CD4-positive, alpha-beta T cell treated with Interleukin-15 for 4 hours (primary cell): ENCODE results near the gene QPCTL.

Source experiments
- DNase-seq: peaks from one replicate; pipeline ENCODE4 v3.0.0-alpha.2; 2020; ENCODE audit warnings: low spot score

The QPCTL gene

GRCh38 chr19:45692187-45693105 is at the start of gene QPCTL:
Gene QPCTL, plus strand, starts transcription at chr19:45692666. Its CDS starts 38 bp downstream, at chr19:45692704.
- peak; percentile 98 for DNase-seq

GRCh38 chr19:45643024-45643926 is 49.2 kb upstream of the QPCTL start:
- peak; percentile 91 for DNase-seq

DNA sequence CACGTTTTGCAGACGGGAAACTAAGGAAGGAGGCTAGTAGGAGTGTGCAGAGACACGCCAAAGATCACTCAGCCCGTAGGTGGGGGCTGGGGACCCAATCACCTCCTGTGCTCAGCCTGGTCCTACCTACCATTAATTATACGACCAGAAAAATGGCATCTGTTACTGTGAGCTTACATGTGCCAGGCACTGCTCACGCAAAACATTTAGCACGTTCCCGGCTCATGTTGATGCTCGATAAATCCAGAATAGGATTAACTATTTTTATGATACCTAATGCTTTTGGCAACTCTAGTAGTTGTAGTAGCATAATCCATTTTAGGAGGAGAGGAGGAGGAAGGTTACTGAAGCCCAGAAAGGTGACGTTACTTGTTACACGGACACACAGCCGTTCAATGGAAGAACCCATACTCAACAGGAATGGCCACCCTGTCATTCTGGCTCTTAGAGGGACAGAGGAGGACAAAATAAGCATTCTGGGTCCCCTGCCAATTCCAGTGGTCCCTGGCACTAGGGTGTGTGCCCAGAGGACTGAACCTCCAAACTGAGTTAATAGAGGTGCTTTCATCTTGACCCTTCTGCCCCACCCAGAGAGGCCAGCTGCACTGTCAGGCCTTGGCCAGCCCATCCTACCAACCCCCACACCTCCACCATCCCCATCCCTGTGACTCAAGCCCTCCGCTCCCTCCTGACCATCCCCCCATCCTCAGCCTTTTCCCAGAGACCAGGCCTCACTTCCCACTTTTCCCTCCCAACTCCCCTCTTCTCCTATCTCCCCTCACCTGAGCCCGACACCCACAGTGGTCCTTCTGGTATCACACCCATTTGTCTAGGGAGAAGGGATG is 48.3 kb upstream of the QPCTL start:
- no peak for DNase-seq

- DNase-seq = no peak
Observed at GRCh38 chr19:45645068-45645630, 47.3 kb upstream of the QPCTL start.

GRCh38 chr19:45645631-45646344 is 46.7 kb upstream of the QPCTL start:
- peak; percentile 89 for DNase-seq

- DNase-seq = no peak
Observed at GRCh38 chr19:45646345-45646698, 46.1 kb upstream of the QPCTL start.

DNA sequence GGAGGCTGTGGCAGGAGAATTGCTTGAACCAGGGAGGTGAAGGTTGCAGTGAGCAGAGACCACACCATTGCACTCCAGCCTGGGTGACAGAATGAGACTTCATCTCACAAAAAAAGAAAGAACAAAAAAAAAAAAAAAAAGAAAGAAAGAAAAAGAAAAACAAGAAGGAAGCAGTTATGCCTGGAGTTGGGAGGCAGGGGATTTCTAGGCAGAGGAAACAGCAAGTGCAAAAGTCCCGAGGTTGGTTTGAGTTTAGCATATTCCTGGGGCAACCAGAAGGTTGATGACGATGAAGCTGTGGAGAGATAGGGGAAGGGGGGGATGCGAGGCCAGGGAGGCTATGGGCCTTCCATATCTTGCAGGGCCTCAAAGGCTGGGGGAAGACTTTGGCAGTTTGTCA is 41.7 kb upstream of the QPCTL start:
- DNase-seq = no peak

- no peak for DNase-seq
Observed at GRCh38 chr19:45653634-45654033, 38.8 kb upstream of the QPCTL start.

DNA sequence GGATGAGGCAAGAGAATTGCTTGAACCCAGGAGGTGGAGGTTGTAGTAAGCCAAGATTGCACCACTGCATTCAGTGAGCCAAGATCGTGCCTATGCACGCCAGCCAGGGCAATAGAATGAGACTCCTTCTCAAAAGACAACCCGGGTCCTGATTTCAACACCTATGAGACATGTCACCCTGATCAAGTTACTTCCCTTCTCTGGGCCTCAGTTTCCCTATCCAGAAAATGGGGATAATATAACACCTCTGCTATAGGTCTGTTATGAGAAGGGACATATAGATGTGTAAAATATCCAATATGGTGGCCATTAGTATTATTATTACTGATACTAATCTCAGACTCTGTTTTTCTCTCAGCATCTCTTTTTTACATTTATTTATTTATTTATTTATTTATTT is 37.4 kb upstream of the QPCTL start:
- no peak for DNase-seq

DNA sequence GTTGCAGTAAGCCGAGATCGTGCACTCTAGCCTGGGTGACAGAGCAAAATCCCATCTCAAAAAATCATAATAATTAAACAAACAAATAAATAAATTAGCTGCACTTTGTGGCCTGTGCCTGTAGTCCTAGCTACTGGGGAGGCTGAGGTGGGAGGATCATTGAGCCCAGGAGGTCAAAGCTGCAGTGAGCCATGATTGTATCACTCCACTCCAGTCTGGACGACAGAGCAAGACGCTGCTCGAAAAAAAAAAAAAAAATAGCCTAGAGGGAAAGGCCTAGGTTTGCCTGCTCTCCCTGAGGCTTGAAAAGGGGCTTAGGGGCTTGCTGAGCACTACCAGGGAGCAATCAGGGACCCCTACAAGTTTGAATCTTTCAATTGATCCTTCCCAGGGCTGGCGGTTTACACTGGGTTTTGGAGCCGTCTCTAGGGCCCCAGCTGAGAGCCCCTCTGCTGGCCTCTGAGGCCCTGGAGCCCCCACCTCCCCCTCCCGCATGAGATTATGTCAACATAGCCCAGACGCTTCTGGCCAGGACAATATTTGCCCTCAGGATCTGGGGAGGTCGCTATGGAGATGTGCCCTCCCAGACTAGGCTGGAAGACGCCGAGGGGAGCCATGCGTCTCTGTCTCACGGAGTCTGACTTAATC is 34.8 kb upstream of the QPCTL start:
- no peak for DNase-seq

DNA sequence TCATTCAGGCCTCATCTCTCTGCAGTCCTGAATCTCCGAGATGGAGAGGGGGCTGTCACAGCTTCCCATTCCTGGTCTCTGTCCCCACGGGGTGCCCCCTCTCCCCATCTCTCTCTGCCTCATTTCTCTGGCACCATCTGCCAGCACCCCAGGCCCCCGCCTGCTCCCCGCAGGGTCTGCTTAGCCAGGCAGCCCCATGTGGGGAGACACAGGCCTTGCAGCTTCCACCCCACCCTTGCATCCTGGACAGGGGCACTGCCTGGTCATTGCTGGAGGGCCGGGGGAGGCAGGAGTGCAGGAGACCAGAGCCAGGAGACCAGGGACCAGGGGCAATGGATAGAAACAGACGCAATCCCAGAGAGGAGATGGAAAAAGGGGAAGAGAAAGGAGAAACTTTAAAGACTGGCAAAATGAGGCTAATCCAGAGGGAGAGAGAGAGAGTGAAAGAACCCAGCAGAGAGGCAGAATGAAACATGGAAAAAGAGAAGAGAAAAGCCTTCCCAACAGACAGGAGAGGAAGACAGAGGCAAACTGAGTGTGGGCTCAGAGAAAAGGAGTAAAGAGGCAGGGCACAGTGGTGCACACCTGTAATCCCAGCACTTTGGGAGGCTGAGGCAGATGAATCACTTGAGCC is 33.3 kb upstream of the QPCTL start:
- DNase-seq = no peak

DNA sequence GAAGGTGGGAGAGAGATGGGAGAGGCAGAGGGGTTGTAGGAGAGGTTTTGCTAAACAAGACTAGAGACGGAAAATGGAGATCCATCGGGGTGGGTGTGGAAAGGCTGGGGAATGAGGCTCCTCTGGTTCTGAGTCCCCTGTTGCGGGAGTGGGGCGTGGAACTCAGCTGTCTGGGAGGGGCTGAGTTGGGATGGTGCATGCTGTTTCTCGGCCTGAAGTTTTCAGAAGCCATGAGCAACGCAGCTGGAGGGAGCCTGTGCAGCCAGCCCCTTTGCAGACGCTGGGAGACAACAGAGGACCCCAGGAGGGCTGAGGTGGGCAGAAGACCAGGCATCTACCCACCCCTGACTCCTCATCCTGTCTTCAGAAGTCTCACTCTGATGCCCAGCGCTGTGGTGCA is 31.8 kb upstream of the QPCTL start:
- no peak for DNase-seq

GRCh38 chr19:45663800-45664199 is 28.7 kb upstream of the QPCTL start:
- no peak for DNase-seq

DNA sequence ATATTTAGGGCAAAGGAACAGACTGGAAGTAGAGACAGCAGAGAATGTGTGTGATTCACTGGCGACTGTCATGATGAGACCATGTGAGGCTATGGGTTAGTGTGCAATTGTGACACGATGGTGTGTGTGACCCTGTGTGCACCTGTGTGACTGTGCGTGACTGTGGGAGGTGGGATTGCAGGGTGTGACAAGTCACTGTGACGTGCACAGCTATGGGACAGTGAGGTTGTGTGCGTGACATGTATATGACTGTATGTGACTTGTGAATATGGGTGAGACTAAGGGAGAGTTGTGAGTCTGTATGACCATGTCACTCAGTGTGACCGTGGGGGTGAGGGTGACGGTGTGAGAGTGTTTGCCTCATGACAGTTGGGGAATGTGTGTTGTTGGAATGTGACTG is 27.9 kb upstream of the QPCTL start:
- no peak for DNase-seq

- peak; percentile 73 for DNase-seq
Observed at GRCh38 chr19:45667620-45668341, 24.7 kb upstream of the QPCTL start, which contains the start of gene GIPR. Gene GIPR, plus strand, starts transcription at chr19:45668221. Its CDS starts 1,300 bp downstream, at chr19:45669521.

DNA sequence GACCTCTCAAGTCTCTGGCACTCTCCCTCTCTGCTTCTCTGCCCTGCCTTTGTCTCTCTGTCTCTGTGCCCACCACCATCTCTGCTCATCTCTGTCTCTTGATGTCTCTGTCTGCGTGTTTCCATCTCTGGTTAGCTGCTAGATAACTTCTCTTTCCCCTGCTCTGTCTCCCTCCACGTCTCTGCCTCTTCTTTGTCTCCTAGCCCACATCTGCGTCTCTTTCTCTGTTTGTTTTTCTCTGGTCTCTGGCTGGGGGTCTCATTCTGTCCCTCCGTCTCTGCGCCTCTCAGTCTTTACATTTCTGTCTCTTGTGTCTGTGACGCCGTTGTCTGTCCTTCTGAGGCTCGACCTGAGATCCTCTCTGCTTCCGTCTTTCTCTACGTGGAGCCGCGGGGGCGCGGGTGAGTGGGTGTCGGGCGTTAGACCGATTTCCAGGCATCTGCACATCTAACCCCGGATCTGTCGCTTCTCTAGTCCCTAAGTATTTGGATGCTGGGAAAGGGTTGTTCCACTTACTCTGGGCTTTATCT is 24.1 kb upstream of the QPCTL start:
- peak; percentile 25 for DNase-seq

GRCh38 chr19:45670670-45671453 is 21.6 kb upstream of the QPCTL start:
- DNase-seq = peak; percentile 24

- no peak for DNase-seq
Observed at GRCh38 chr19:45674946-45675345, 17.5 kb upstream of the QPCTL start.
